K562 (cell line): ENCODE measurements around the gene SPATA24. TPM values are rescaled to one million over a fixed set of nuclear protein-coding genes. Genes with fewer than 3 reads are reported as not detected.

Source experiments
- ARID3B ChIP-seq: fragments of 250-450 bp; sonication (Bioruptor Pico); IDR thresholded peaks from 2 replicates; pipeline ENCODE4 v1.4.0; 2020; ENCODE audit warnings: borderline replicate concordance
- ATF1 ChIP-seq, 2 experiments: fragments of 450-650 bp in 1 of 2; IDR thresholded peaks; 2 replicates each; pipeline ENCODE4 v1.6.1; 2016; ENCODE audit warnings: missing compliant biosample characterization in 1 of 2, missing genetic modification characterization in 1 of 2
- CC2D1A ChIP-seq: fragments of 450-650 bp; IDR thresholded peaks from 2 replicates; pipeline ENCODE4 v1.6.1; 2017; ENCODE audit warnings: mild to moderate bottlenecking
- FOXM1 ChIP-seq, 2 experiments: fragments of 450-650 bp in 1 of 2; sonication (generic) in 1 of 2; formaldehyde crosslinking in 1 of 2; IDR thresholded peaks; 2 replicates each; pipeline versions ENCODE4 v1.6.1 to v1.9.0; 2017 to 2022; ENCODE audit warnings: low read depth in 2 of 2, mild to moderate bottlenecking in 2 of 2, missing genetic modification reagents in 1 of 2, moderate library complexity in 1 of 2
- MXI1 ChIP-seq: IDR thresholded peaks from 2 replicates; pipeline ENCODE4 v1.6.1; 2011; ENCODE audit warnings: low read depth, mild to moderate bottlenecking, improper control_type of control experiment, low read length
- NELFE ChIP-seq: IDR thresholded peaks from 2 replicates; pipeline ENCODE4 v1.6.1; 2011; ENCODE audit warnings: mild to moderate bottlenecking; ENCODE audit not compliant: insufficient read depth, insufficient read length
- PTRF ChIP-seq: fragments of 450-650 bp; IDR thresholded peaks from 2 replicates; pipeline ENCODE4 v1.6.1; 2016; ENCODE audit warnings: mild to moderate bottlenecking, missing genetic modification characterization, missing compliant biosample characterization
- ZKSCAN1 ChIP-seq: fragments of 150-350 bp; IDR thresholded peaks from 2 replicates; pipeline ENCODE4 v1.6.1; 2016; ENCODE audit warnings: low read depth, low read length
- ZNF354B ChIP-seq: fragments of 250-450 bp; sonication (Bioruptor Pico); IDR thresholded peaks from 2 replicates; pipeline ENCODE4 v1.4.0; 2020
- ZNF592 ChIP-seq: fragments of 450-650 bp; IDR thresholded peaks from 2 replicates; pipeline ENCODE4 v1.6.1; 2017; ENCODE audit warnings: antibody characterized with exemption, mild to moderate bottlenecking
- ZNF77 ChIP-seq: fragments of 250-450 bp; sonication (Bioruptor Pico); IDR thresholded peaks from 2 replicates; pipeline ENCODE4 v1.5.0; 2020
- polyA plus RNA-seq, 8 experiments: library from polyadenylated mRNA; depleted of rRNA in 4 of 8; stranded (reverse) in 5 of 8; unstranded in 3 of 8; fragments of >200 nt; fragmentation: Nextera tagmentation in 2 of 8; fragmentation: Illumina TruSeq in 1 of 8; extraction: Ambion mirVana in 2 of 8; extraction: Trizol in 1 of 8; gene quantifications; 2 replicates each; pipeline versions ENCODE4 v1.2.1 to v1.2.3, GENCODE V29; 2011 to 2014; ENCODE audit warnings: inconsistent platforms in 1 of 8, missing spikeins in 1 of 8
- total RNA-seq, 7 experiments: library from RNA; depleted of rRNA in 6 of 7; stranded (reverse); fragments of >200 nt in 6 of 7; fragmentation: Illumina TruSeq in 2 of 7; extraction: Trizol in 2 of 7; gene quantifications; 2 replicates each; pipeline versions ENCODE4 v1.2.1 to v1.2.3, GENCODE V29; 2011 to 2021; ENCODE audit warnings: low replicate concordance in 1 of 7
- TF ChIP-seq, protein P1 (sequence below): sonication (generic); formaldehyde crosslinking; IDR thresholded peaks from 2 replicates; pipeline ENCODE4 v1.8.0; 2022; ENCODE audit warnings: missing genetic modification reagents, mild to moderate bottlenecking, moderate library complexity, borderline replicate concordance
- TF ChIP-seq, protein P2 (sequence below): sonication (generic); formaldehyde crosslinking; IDR thresholded peaks from 2 replicates; pipeline ENCODE4 v1.8.0; 2022; ENCODE audit warnings: missing genetic modification reagents, mild to moderate bottlenecking, borderline replicate concordance
- TF ChIP-seq, protein P3 (sequence below): sonication (generic); formaldehyde crosslinking; IDR thresholded peaks from 2 replicates; pipeline ENCODE4 v1.8.1; 2023; ENCODE audit warnings: mild to moderate bottlenecking, missing genetic modification reagents

SPATA24 gene
- total and polyA plus RNA-seq, 9 of the 15 experiments (the other 6 are each of a cell fraction or from before 2014, with no cell fraction given) = 4.1 to 12.6 (median 8.0) TPM

GRCh38 chr5:139403787-139404483, at the start of gene SPATA24 (continued):
- TF ChIP-seq, protein P1, sequence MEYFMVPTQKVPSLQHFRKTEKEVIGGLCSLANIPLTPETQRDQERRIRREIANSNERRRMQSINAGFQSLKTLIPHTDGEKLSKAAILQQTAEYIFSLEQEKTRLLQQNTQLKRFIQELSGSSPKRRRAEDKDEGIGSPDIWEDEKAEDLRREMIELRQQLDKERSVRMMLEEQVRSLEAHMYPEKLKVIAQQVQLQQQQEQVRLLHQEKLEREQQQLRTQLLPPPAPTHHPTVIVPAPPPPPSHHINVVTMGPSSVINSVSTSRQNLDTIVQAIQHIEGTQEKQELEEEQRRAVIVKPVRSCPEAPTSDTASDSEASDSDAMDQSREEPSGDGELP = peak; percentile 98
- TF ChIP-seq MXI1 (peak; percentile 74; the same call in 1 of the 2 replicates), ARID3B (CRISPR knock-in tag) (no peak), ZNF592 (peak; percentile 86), ZKSCAN1 (0 out of 2 replicates have a peak, but pooled peaks have one; percentile 32), ZNF77 (CRISPR knock-in tag) (no peak), CC2D1A (peak; percentile 99), ATF1 (CRISPR knock-in tag; IDR thresholded peaks at IDR 0.05) (peak; percentile 61; the same call in 1 of the 2 replicates), ATF1 (tag; IDR thresholded peaks at IDR 0.05) (peak; percentile 97), ZNF354B (CRISPR knock-in tag) (no peak), PTRF (no peak), NELFE (no peak), FOXM1 (IDR thresholded peaks at IDR 0.05; ENCODE audit: low read depth) (peak; percentile 43; the same call in 1 of the 2 replicates), FOXM1 (CRISPR knock-in tag; IDR thresholded peaks at IDR 0.05; ENCODE audit: low read depth) (no peak)
- TF ChIP-seq, protein P2, sequence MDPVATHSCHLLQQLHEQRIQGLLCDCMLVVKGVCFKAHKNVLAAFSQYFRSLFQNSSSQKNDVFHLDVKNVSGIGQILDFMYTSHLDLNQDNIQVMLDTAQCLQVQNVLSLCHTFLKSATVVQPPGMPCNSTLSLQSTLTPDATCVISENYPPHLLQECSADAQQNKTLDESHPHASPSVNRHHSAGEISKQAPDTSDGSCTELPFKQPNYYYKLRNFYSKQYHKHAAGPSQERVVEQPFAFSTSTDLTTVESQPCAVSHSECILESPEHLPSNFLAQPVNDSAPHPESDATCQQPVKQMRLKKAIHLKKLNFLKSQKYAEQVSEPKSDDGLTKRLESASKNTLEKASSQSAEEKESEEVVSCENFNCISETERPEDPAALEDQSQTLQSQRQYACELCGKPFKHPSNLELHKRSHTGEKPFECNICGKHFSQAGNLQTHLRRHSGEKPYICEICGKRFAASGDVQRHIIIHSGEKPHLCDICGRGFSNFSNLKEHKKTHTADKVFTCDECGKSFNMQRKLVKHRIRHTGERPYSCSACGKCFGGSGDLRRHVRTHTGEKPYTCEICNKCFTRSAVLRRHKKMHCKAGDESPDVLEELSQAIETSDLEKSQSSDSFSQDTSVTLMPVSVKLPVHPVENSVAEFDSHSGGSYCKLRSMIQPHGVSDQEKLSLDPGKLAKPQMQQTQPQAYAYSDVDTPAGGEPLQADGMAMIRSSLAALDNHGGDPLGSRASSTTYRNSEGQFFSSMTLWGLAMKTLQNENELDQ (CRISPR knock-in tag) = no peak
- TF ChIP-seq, protein P3, sequence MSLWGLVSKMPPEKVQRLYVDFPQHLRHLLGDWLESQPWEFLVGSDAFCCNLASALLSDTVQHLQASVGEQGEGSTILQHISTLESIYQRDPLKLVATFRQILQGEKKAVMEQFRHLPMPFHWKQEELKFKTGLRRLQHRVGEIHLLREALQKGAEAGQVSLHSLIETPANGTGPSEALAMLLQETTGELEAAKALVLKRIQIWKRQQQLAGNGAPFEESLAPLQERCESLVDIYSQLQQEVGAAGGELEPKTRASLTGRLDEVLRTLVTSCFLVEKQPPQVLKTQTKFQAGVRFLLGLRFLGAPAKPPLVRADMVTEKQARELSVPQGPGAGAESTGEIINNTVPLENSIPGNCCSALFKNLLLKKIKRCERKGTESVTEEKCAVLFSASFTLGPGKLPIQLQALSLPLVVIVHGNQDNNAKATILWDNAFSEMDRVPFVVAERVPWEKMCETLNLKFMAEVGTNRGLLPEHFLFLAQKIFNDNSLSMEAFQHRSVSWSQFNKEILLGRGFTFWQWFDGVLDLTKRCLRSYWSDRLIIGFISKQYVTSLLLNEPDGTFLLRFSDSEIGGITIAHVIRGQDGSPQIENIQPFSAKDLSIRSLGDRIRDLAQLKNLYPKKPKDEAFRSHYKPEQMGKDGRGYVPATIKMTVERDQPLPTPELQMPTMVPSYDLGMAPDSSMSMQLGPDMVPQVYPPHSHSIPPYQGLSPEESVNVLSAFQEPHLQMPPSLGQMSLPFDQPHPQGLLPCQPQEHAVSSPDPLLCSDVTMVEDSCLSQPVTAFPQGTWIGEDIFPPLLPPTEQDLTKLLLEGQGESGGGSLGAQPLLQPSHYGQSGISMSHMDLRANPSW (CRISPR knock-in tag) = 0 out of 2 replicates have a peak, but pooled peaks have one; percentile 62
